ENCODE data around the gene HHAT.

The HHAT gene

DNA sequence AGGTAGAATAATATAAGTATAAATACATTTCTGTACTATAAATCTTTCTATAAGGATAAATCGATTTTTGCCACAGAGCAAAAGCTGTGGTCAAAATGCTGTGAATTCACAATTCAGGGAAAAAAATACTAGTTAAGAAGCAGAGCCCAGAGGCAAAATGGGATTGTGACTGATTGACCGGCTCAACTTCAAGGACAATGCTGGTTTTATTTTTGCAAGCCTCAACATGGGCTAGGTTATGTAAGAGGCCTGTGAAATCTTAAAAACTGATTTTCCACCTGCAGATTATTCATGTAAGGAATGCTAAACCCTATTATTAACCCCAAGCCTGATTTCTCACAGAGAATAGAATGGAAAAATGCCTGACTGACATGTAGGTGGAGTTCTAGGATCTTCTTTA, 155.1 kb downstream of the HHAT start:
- DNase-seq (ENCODE audit: low read depth in 2 of 2): no peak

DNA sequence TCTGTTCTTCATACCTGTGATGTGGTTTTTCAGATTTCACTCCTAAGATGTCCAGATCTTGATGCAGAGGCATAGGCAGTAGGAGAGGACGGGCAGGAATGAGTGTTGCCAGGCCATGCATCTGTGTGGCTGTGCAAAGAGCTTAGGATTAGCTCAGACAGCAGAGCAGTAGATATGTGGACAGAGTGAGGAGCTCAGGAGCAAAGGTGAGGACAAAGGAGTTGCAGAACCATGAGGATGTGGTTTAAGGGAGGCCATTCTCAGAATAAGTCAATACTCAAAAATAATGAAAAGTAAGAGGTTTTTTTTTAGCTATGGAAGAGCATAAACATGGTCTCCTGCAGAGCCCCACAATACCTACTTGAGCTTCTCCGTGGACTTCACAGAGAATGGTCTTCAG, 158.3 kb downstream of the HHAT start:
- no peak for DNase-seq (ENCODE audit: low read depth in 2 of 2)

DNA sequence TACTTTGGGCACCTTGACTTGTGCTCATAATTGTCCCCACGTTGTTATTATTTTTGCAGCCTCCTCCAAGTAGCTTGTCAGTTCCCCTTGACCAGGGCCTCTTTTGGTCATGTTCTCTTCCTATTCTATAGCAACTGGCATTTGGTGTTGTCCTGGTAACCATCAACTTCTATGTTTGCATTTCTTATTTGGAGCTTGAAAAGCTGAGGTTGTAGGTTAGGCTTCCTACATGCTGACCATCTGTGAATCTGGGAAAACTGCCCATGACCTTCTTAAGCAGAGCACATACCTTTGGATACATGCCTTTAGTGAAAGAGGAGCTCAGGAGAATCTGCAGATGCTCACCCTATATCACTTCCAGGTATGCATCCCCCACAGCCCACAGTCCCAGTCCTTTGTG, 160.8 kb downstream of the HHAT start:
- DNase-seq (ENCODE audit: low read depth in 2 of 2): no peak

DNA sequence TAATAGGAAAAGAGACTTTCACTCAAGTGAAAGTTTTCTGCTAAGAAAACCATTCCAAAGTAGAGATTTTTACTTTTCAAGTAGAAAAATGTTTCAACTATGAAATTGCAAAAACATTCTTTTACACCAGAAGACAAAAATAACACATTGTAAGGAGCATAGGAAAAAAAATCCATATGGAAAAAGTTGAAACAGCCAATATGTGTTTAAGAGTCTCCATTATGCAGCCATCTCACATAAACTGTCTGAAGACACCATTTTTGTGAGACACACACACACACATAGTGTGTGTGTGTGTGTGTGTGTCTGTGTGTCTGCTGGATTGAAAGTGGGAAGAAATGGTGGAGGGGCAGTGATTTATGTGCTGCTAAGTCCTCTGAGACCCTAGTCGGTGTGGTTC, 162.1 kb downstream of the HHAT start:
- no peak for DNase-seq (ENCODE audit: low read depth in 2 of 2)

DNA sequence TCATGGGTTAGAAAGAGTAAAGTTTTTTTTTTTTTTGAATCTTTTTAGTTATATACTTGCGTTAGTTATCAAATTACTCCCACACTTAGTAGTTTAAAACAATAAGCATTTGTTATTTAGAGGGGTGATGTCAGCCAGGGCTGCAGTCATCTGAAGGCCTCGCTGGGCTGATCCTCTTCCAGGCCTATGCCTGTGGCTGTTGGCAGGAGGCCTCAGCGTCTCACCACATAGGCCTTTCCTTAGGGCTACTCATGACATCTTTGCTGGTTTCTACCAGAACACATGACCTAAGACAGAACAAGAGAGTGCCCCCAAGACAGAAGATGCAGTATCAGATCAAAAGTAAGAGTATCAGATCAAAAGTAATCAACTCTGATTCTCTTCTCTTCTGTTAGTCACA, 167.4 kb downstream of the HHAT start:
- no peak for DNase-seq (ENCODE audit: low read depth in 2 of 2)

DNA sequence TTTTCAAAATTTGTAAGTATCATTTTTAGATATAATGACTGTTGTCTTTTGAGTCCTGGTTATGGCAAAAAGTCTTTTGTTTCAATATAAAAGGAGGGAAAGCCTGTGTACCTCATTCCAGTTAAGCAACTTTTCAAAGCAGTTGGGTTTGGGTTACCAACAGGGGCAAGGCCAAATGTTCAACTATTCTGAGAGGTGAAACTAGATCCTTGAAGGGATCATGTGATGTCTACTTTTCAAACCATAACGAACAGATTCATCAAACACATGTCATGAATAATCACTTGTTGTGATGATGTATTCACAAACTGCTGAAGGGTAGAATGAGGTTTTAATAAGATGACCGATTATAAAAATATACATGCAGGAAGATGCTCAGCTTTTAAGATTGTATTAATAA, 171.3 kb downstream of the HHAT start:
- no peak for DNase-seq (ENCODE audit: low read depth in 2 of 2)

DNA sequence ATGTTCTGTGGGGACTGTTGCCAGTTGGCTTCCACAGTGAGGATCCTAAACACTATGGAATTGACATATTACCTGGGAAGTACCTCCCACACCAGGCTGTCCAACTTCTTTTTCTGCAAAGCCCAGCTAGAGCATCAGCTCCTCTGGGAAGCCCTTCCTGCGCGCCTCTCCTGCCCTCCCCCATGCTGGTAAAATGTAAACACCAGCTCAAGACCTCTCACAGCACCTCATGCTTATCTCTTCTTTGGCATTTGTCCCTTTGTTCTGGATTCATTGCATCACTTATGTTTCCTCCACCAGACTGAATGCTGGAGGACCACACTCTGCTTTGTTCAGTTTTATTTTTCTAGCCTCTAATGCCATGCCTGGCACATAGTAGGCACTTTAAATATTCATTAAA, 172.1 kb downstream of the HHAT start:
- no peak for DNase-seq (ENCODE audit: low read depth in 2 of 2)

DNA sequence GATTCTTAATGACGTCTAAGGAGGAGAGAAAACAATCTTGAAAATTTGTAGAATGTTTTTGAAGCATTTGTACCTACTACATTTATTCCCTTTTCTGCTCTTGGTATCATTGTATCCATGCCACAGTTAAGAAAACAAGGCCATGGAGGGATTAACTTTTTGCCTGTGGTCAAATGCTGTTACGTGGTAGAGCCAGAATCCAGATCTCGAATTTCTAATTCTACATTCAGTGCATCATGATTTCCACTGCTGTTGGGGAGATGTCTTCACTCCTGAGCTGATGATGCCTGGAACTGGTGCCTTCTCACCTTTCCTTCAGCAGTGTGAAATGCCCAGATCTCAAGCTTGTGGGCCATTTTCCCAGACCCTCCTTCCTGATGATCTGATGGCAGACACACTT, 175.6 kb downstream of the HHAT start:
- DNase-seq (ENCODE audit: low read depth in 2 of 2): no peak

DNA sequence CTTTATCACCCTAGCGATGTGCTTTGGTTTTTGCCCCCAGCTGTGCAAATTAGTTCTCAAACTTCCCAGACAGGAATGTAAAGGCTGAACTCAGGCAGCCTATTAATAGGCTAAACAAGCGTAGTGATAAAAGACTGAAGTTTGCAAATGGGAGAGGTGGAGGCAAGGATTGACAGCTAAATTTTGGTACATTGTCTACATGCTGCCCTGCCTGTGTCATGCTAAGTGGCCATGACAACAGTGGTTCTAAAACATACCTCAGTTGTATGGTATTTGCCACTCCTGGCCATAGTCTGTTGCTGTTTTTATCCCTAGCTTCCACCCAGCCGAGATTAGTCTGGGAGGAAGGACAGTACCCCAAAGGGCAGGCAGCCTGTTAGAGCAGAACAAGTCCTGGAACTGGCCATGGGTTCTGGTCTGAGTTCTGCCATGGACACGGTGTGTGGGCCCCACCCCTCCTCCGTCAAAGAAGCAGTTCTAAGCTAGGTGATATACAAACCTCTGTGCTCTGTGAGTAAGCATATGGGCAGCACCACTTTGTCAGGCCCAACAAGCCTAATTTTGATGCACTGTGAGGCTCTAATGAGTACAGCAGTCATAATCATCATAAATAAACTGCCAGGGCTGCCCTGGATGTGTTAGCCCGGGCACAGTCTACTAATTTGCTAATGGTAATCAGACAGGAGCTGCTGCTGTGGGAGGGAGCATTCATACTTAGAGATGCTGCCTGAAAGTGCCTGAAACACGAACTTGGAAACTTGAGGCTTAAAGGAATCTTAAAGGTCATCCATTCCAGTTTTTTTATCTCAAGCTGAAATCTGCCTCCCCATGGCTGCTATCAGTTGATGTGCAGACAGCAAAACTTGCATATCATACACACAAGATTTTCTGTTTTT, 177.1 kb downstream of the HHAT start:
- DNase-seq (ENCODE audit: low read depth in 2 of 2): no peak

DNA sequence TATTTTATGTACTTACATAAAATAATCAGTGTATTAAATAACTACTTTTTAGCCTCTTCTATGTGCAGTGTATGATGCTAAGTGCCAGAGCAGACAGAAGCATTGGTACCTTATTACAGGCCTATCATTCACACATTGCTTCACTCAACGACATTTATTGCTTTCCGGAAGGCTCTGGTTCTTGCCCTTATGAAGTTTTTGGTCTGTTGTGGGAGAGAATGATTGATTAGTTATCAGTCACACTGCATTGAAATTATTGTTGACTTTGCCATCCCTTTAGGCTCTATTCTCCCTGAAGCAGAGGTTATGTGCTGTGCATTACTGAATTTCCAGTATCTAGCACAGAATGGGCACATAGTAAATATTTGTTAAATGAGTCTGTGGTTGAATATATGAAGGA, 178.0 kb downstream of the HHAT start:
- no peak for DNase-seq (ENCODE audit: low read depth in 2 of 2)

DNA sequence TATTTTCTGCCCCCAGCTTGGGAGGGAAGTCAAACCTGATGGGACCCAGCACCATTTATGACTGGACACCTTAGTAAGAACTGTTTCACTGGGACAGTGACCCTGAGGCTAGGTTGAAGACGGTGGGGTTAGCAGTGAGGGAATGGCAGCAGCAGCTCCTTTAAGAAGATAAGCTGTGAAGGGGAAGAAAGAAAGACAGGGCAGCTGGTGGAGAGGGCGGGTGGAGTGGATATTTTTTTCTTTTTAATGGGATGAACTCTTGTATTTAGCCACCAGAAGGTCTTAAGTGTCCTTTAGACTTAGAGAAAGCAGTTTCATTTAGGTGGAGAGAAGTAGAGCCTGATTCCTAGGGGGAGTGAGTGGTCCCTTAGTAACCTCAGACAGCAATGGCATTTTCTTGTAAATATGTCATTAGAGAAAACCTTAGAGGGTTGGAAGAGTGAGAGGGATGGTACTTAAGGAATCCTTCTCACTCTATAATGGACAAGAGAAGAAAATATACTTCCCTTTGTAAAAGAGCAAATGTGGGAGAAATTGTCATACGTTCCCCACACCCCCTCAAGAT, 187.5 kb downstream of the HHAT start:
- no peak for DNase-seq (ENCODE audit: low read depth in 2 of 2)

DNA sequence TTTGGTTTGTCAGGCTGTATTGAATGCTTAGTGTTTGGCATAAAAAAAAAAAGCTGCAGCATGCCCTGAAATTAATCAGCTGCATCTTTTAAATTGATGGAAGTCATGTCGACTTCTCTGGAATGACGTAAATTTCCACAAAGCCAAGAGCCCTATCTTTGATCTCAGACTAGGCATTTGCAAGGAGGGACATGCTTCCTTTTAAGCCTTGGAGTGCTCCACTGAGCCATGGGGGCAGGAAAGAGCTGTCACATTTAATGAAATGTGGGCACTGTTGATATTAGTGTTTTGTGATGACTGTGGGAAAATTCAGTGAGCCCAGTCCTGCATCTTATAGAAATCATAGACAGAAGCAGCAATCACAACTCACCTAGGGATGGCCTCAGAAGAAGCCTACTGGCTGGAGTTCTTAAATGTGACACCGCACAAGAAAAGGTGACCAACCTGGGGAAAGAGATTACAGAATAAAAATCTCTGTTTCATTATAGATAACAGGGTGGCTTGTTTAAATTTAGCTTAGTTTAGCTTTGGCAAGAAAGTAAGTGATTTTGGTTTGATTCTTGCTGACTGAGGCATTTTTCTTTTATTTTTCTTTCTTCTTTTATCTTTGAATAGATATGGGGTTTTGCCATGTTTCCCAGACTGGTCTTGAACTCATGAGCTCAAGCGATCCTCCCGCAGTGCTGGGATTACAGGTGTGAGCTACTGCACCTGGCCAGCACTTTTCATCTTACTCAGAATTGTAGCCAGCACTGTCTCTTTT, 188.2 kb downstream of the HHAT start:
- no peak for DNase-seq (ENCODE audit: low read depth in 2 of 2)

DNA sequence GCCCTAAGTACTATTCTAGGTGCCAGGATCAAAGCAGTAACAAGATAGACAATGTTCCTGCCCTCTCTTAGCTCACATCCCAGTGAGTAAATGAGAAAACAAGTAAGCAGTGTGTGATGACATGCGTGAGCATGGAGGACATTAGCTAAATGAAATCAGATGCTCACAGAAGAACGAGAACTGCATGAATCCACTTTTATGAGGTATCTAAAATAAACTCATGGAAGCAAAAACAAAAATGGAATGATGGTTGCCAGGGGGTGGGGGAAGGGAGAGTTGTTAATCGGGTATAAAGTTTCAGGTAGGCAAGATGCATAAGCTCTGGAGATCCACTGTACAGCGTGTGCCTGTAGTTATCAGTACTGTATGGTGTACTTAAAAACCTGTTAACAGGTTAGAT, 195.1 kb downstream of the HHAT start:
- DNase-seq (ENCODE audit: low read depth in 2 of 2): no peak

DNA sequence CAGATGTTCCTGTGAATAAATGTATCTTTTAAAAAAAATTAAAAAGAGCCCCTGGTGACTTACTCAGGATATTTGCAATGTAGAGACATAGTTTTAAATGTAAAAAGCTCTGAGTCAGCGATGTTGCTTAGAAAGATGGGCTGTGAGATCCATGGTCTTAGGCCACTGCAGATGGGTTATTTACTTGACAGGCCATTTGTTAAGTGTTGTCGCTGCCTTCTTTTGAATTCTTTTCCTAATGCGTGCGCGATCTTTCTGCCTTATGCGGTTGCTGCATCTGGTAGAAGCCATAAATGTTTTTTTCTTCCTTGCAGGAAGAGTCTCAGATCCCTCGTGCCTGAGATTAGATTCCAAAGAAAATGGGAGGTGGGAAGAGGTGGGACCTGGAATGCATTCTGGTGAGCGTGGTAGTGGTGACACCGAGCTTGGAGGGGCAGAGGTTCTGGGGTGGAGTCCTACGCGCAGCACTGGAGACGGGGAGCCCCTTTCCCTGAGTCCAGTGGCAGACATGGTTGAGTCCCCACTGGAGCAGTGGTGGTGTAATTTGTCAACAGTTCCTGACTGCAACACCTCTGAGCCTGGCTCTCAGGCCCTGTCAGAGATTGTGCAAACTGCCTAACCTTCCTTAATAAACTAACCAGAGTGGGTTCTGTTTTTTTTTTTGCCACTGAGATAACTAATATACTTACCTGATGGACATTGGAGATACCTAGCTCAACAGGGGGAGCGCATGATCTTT, 197.2 kb downstream of the HHAT start:
- no peak for DNase-seq (ENCODE audit: low read depth in 2 of 2)

DNA sequence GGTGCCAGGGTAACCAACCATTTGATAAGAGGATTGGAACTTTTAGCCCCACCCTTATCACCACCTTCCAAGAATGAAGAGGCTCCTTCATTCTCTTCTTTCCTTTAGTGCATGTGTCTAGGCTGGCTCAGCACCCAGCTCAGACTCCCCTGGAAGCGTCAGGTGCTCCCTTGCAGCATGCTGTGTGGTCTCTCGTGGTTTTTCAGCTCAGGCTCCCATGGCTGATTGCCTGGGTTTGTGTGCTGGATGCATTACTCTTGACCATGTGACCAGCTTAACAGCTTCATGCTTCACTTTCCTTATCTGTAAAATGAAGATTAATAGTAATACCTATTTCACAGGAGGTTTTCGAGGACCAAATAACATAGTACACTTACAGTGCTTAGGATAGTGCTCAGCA, 198.4 kb downstream of the HHAT start:
- DNase-seq (ENCODE audit: low read depth in 2 of 2): no peak

DNA sequence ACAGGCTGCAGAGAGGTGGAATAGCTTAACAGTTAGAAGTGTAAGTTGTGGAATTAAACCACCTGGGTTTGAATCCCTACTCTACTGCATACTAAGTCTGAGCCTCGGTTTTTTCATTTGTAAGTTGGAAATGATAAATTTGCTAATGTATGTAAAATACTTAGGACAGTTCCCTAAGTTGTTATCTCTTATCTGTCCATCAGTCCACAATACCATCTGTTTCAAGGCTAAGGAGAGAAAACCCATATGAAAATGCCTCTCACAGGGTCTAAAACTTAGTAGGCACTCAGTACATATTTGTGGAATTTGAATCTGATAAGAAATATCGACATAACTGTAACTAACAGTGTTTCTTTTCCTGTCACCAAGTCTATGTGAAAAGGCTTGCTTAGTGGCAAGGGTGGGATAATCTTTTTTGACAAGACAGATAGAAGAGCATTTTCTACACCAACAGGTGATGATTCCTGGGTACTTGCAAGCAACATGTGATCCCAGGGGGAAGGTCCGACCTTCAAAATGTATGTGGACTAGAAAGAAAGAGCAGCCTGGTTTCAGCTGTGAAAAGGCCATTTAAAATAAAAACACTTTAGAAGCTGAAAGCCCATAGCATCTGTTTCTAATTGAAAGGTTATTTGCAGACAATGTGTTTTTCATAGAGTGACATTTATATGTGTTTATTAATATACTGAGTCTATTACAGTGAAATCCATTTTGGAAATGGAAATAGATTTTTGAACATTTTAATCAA, 202.9 kb downstream of the HHAT start:
- no peak for DNase-seq (ENCODE audit: low read depth in 2 of 2)

DNA sequence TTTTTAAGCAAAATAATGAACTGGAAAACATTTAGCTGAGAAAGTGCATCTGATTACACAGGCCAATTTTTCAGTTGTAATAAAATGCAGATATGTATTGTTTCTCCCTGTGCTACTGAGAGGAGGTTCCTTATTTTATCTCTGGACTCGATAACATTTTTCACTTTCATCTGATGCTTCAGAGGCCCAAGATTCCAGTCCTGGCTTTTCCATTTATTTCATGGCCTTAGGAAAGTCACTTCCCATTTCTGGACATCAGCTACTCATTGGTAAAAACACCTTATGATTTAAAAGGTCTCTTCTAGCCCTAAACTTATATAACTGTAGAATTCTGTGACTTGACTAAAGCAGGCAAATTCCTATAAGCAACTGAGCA, 203.5 kb downstream of the HHAT start:
- DNase-seq (ENCODE audit: low read depth in 2 of 2): no peak

DNA sequence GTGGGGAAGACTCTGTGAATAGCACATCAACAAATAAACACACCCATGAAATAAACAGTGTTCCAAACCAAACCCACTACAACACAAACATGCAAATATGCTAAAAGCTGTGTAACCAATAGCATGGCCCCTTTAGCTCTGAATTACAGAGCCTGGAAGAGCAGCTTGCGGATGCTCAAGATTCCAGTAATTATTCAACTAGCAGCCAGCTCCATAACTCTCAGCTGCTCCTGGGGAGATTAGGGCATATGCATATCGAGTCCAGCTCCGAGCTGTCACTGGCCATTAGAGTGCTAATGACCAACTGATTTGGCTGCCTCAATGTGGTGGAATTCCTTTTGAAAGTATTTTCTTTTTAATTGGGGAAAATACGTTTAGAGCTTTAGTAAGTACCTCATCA, 207.1 kb downstream of the HHAT start:
- DNase-seq (ENCODE audit: low read depth in 2 of 2): no peak

DNA sequence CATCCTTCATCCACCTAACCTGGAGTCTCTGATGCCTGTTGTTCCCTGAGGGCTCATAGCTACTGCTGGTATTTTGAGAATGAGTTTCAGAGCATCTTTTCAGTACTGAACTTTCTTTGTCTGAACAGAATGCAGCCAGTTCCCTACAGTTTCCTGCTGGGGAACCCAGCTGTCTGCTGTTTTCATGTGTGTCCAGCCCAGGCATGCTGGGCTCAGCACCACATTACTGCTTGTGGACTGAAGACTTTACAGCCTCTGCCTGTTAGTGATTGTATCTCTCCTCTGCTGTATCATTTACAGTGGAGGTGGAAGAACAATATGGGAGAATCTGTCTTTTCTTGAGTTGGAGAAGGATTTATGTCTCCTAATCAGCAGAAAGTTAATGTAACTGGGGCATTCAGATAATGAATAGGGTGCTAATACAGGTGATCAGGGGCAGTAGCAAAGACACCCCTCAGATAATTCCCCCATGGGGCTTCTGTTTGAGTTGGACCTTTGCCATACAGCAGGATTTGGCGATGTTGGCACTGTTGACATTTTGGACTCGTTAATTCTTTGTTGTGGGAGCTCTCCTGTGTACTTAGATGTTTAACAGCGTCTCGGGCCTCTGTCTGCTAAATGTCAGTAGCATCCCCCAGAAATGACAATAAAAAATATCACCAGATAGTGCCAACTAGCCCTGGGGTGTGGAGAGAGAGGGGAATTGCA, 207.7 kb downstream of the HHAT start:
- DNase-seq (ENCODE audit: low read depth in 2 of 2): no peak

DNA sequence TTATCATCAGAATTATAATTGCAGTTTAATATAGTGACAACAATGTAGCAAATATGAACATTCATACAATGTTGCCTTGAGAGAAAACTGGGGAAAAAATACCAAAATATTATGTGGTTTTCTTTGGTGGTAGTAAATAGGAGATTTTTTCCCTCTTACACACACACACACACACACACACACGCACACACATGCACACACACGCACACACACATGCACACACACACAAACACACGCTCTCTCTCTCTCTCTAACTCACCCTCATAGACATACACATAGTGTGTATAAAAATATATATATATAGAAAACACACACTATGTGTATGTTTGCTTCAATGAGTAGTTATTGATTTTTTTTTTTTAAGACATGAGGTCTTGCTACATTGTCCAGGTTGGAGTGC, 211.6 kb downstream of the HHAT start:
- no peak for DNase-seq (ENCODE audit: low read depth in 2 of 2)
